ENCODE results near the gene MUC5AC.

MUC5AC gene

GRCh38 chr11:1233351-1234053 is 75.7 kb downstream of the MUC5AC start:
- H3K4me3 ChIP-seq (ENCODE audit: low read depth, low read length): no peak overlapping the region
- no peak for TF ChIP-seq CTCF (IDR thresholded peaks at IDR 0.05; ENCODE audit: low read depth, low read length)

- H3K4me3 ChIP-seq (ENCODE audit: low read depth, low read length): no peak overlapping the region
- no peak for TF ChIP-seq CTCF (IDR thresholded peaks at IDR 0.05; ENCODE audit: low read depth, low read length)
Measured at GRCh38 chr11:1234054-1234720, 76.4 kb downstream of the MUC5AC start.

GRCh38 chr11:1234771-1235305 is 77.1 kb downstream of the MUC5AC start:
- TF ChIP-seq CTCF (IDR thresholded peaks at IDR 0.05; ENCODE audit: low read depth, low read length): no peak
- no peak overlapping the region for H3K4me3 ChIP-seq (ENCODE audit: low read depth, low read length)

- no peak for TF ChIP-seq CTCF (IDR thresholded peaks at IDR 0.05; ENCODE audit: low read depth, low read length)
- H3K4me3 ChIP-seq (ENCODE audit: low read depth, low read length): no peak overlapping the region
Measured at GRCh38 chr11:1235306-1235900, 77.7 kb downstream of the MUC5AC start.

GRCh38 chr11:1235901-1236315 is 78.2 kb downstream of the MUC5AC start:
- no peak for TF ChIP-seq CTCF (IDR thresholded peaks at IDR 0.05; ENCODE audit: low read depth, low read length)
- no peak overlapping the region for H3K4me3 ChIP-seq (ENCODE audit: low read depth, low read length)

GRCh38 chr11:1236316-1237127 is 78.8 kb downstream of the MUC5AC start:
- H3K4me3 ChIP-seq (ENCODE audit: low read depth, low read length): no peak overlapping the region
- TF ChIP-seq CTCF (IDR thresholded peaks at IDR 0.05; ENCODE audit: low read depth, low read length): no peak
